Right lobe of liver (tissue), 6 donors: ENCODE results near the gene MTHFD1L. TPM values are rescaled to one million over a fixed set of nuclear protein-coding genes. Genes with fewer than 3 reads are reported as not detected.

Experiments
- ATAC-seq, 4 donors: fragments of 200-7000 bp; cut with Tn5 transposase; one replicate each; pipeline ENCODE4 v1.9.1; 2020; ENCODE audit warnings: mild to moderate bottlenecking in 4 of 4, moderate library complexity in 4 of 4
- DNase-seq, 3 donors: peaks; one replicate each; pipeline ENCODE4 v3.0.0-alpha.2; 2020
- H3K27ac ChIP-seq, 3 donors: fragments of 200-600 bp; one replicate each; pipeline ENCODE4 v1.8.0; 2022
- H3K27me3 ChIP-seq, 2 donors: fragments of 200-600 bp; one replicate each; pipeline ENCODE4 v1.8.0; 2022
- H3K36me3 ChIP-seq, 4 donors: fragments of 200-600 bp; sonication (generic) in 1 of 4; one replicate each; pipeline versions ENCODE4 v1.5.1 to v1.8.0; 2017 to 2022; ENCODE audit warnings: control low read depth in 1 of 4
- H3K4me1 ChIP-seq, 4 donors: fragments of 200-600 bp; sonication (generic) in 1 of 4; one replicate each; pipeline versions ENCODE4 v1.5.1 to v1.8.0; 2017 to 2022; ENCODE audit warnings: control low read depth in 1 of 4
- H3K4me3 ChIP-seq, 3 donors: fragments of 200-600 bp; one replicate each; pipeline ENCODE4 v1.8.0; 2022
- H3K9me3 ChIP-seq, 4 donors: fragments of 200-600 bp; sonication (generic) in 1 of 4; one replicate each; pipeline versions ENCODE4 v1.5.1 to v1.8.0; 2017 to 2022; ENCODE audit warnings: control low read depth in 1 of 4
- POLR2A ChIP-seq: fragments of 450-650 bp; IDR thresholded peaks from one replicate; pipeline ENCODE4 v1.6.1; 2017; ENCODE audit warnings: antibody characterized with exemption, mild to moderate bottlenecking
- WGBS: methylation state at CpG from one replicate; pipeline ENCODE4 v1.1.6; 2018; ENCODE audit warnings: low coverage, low lambda C conversion rate; ENCODE audit not compliant: insufficient coverage; ENCODE audit errors: missing lambda C conversion rate; 5-methylcytosine and 5-hydroxymethylcytosine counted together
- intact Hi-C, 2 donors: fragments of 100-400 bp; cut with DNase I; formaldehyde crosslinking; loops; one replicate each; pipeline versions ENCODE4 v1.11.2 to v1.14.1; 2022
- total RNA-seq, 6 experiments: library from RNA; depleted of rRNA in 2 of 6; stranded (reverse); fragments of >200 nt in 2 of 6; fragmentation: NEBNext Ultra II Directional in 3 of 6; extraction: Animal tissue kit (Norgen Biotek cat#: 25700) in 3 of 6; gene quantifications; one replicate each; pipeline versions ENCODE4 v1.1.0 to v1.2.4, GENCODE V29; 2016 to 2023
- TF ChIP-seq, protein P1 (sequence below), 4 donors: fragments of 200-600 bp in 3 of 4; fragments of 450-650 bp in 1 of 4; IDR thresholded peaks; one replicate each; pipeline versions ENCODE4 v1.5.1 to v1.8.0; 2016 to 2022; ENCODE audit warnings: antibody characterized with exemption in 4 of 4, mild to moderate bottlenecking in 2 of 4
- donor health status: DM: no; HTN: yes; CAD: no.
- donor health status: DM: no; HTN: no; CAD: no.
- donor health status: DM: no; HTN: no; CAD: no.
- donor health status: DM: no; HTN: yes; CAD: no.
- donor health status: DM: no; HTN: yes; CAD: no.

Gene MTHFD1L
- total RNA-seq, 6 experiments from 2014 or later = 1.7 to 11.5 (median 4.9) TPM

DNA sequence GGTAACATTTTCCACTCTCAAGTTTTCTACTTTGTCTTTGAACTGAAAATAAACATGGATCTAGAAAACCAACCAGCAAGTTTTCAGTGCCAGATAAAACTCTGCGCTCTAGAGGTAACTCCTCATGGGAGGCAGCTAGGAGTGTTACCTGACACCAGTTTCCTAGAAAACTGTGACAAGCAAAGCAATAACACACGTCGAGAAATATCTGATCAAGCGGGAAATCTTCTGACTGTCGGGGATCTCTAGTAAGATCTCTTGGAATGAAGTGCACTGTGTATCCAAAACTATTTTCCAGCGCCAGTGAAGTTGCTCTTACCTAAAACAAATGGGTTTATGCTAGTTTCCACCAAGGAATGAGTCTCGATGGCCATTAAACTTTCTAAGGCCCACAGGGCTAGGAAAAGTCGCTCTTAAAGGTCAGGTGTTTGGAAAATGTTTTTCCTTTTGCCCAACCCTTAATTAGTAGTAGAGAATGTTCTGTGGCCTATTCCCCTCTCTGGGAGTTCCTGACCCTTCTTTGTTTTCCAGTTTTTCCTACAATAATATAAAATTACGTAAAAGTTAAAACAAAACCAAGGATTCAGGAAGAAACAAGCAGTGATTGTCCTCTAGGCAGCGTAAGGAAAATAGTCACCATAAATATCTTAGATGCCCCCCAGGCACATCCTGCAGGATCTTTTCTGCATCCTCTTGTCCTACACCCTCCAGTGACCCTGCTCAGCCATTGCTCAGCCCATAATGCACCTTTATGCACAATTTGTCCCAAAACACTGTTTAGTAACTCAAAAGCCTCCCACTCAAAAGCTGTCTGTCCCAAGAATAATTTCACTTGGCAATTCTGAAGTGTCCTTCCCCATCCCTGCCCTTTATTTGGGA lies 236.6 kb downstream of the MTHFD1L start:
- no peak overlapping the region for H3K27ac ChIP-seq
- no peaks in the 10 kb centered on the region for H3K4me1 ChIP-seq
- DNase-seq (no peak), ATAC-seq (peak; percentile 39 to 87 (median 66))
- 84% methylated on average over 10 of the region's 10 CpGs for WGBS
- TF ChIP-seq, protein P1, sequence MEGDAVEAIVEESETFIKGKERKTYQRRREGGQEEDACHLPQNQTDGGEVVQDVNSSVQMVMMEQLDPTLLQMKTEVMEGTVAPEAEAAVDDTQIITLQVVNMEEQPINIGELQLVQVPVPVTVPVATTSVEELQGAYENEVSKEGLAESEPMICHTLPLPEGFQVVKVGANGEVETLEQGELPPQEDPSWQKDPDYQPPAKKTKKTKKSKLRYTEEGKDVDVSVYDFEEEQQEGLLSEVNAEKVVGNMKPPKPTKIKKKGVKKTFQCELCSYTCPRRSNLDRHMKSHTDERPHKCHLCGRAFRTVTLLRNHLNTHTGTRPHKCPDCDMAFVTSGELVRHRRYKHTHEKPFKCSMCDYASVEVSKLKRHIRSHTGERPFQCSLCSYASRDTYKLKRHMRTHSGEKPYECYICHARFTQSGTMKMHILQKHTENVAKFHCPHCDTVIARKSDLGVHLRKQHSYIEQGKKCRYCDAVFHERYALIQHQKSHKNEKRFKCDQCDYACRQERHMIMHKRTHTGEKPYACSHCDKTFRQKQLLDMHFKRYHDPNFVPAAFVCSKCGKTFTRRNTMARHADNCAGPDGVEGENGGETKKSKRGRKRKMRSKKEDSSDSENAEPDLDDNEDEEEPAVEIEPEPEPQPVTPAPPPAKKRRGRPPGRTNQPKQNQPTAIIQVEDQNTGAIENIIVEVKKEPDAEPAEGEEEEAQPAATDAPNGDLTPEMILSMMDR (IDR thresholded peaks at IDR 0.05) = no peak
- no peak for TF ChIP-seq POLR2A
- no peaks in the 10 kb centered on the region for H3K9me3 ChIP-seq
- H3K36me3 ChIP-seq = no peaks in the 10 kb centered on the region
- H3K4me3 ChIP-seq = no peak overlapping the region
- intact Hi-C loops = no loop called here
- no peaks in the 10 kb centered on the region for H3K27me3 ChIP-seq

DNA sequence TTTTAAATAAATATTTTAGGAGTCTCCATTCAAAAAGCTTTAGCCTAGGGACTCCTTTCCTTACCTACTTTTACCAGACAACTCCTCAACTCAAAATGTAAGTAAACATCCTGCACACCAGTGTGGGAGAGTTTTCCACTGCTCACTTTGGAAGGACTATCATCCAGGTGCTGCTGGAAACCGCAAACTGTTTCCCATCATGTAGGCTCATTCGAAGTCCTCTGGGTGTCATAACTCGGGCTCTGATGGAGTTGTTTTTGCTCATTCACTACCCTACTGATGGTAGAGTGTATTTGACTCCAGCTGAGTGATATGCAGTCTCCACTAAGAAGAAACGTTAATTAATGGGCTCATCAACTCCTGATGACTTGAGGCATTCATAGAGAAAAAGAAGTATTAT lies 237.8 kb downstream of the MTHFD1L start:
- no peak overlapping the region for H3K27ac ChIP-seq
- TF ChIP-seq, protein P1 (IDR thresholded peaks at IDR 0.05) = no peak
- no peak for TF ChIP-seq POLR2A
- no peaks in the 10 kb centered on the region for H3K4me1 ChIP-seq
- no peaks in the 10 kb centered on the region for H3K36me3 ChIP-seq
- H3K4me3 ChIP-seq = no peak overlapping the region
- WGBS = 90% methylated on average over 4 of the region's 4 CpGs
- no peaks in the 10 kb centered on the region for H3K27me3 ChIP-seq
- no peak for ATAC-seq
- H3K9me3 ChIP-seq = no peaks in the 10 kb centered on the region
- DNase-seq = no peak
- intact Hi-C loops = no loop called here

DNA sequence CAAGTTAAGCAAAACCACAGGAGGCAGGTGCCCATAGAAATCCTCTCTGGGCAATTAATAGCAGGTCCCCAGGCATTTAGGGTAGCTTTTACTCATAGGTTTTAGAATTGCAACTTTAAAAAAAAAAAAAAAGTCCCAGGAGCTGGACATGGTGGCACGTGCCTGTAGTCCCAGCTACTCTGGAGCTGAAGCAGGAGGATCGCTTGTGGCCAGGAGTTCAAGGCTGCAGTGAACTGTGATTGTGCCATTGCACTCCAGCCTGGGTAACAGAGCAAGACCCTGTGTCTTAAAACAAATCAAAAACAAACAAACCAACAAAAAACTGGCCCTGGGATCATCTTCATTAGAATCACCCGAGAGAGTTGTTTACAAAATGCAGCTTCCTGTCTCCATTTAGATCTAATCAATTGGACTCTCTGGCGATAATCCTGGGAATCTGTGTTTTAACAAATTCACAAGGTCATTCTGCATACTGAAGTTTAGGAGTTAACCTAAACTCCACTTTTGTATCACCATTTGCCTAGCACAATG lies 242.5 kb downstream of the MTHFD1L start:
- H3K4me1 ChIP-seq = no peaks in the 10 kb centered on the region
- intact Hi-C loops = no loop called here
- no peak overlapping the region for H3K4me3 ChIP-seq
- ATAC-seq (no peak), DNase-seq (peak in 1 of 3 donors; percentile 7)
- no peak overlapping the region for H3K27ac ChIP-seq
- no peaks in the 10 kb centered on the region for H3K27me3 ChIP-seq
- no peaks in the 10 kb centered on the region for H3K36me3 ChIP-seq
- WGBS = 35% methylated on average over 4 of the region's 4 CpGs
- TF ChIP-seq POLR2A = no peak
- TF ChIP-seq, protein P1 (IDR thresholded peaks at IDR 0.05) = no peak
- no peaks in the 10 kb centered on the region for H3K9me3 ChIP-seq

DNA sequence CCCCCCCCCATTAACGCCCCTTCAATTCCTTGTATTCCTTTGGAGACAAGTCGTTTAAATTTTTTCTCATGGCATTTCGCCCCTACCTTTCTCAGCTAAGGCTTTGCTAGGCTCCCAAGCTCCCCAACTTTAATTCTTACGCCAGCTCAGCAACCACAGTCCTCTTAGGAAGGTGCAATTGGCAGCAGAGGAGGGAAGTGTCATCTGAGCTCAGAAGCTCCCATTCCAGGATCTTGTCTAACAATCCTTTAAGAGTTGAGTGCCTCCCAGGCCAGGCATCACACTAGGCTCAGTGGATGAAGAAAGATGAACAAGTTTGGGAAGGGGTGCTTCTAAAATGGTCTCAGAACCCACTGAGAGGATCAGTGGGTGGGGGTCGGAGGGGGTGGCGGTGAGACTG lies 243.0 kb downstream of the MTHFD1L start:
- no peak overlapping the region for H3K27ac ChIP-seq
- DNase-seq (peak in 1 of 3 donors; percentile 13), ATAC-seq (no peak)
- WGBS = 76% methylated on average over 6 of the region's 6 CpGs
- H3K4me1 ChIP-seq = no peaks in the 10 kb centered on the region
- no peaks in the 10 kb centered on the region for H3K9me3 ChIP-seq
- no peaks in the 10 kb centered on the region for H3K36me3 ChIP-seq
- H3K27me3 ChIP-seq = no peaks in the 10 kb centered on the region
- H3K4me3 ChIP-seq = no peak overlapping the region
- TF ChIP-seq, protein P1 (IDR thresholded peaks at IDR 0.05) = no peak
- no peak for TF ChIP-seq POLR2A
- intact Hi-C loops = no loop called here
